SHP77 (cell line): Measurements from ENCODE around the gene FBXO39.
"Not testable (repeated sequence)": the region's sequence is repeated elsewhere in the genome, so short reads cannot be mapped to it uniquely, and the experiment has no call there.

Experiments used
- DNase-seq, 2 experiments: peaks; one replicate each; lab custom pipeline; 2025; lab: John Stamatoyannopoulos, UW

The FBXO39 gene

GRCh38 chr17:6789146-6789545, 13.1 kb downstream of the FBXO39 start:
- DNase-seq, result no peak

- DNase-seq, result no peak
Measured at GRCh38 chr17:6793748-6794493, 17.9 kb downstream of the FBXO39 start.

- DNase-seq, result no peak
Measured at GRCh38 chr17:6796017-6796886, 20.2 kb downstream of the FBXO39 start.

- no peak for DNase-seq
Measured at GRCh38 chr17:6796887-6797490, 21.0 kb downstream of the FBXO39 start.

- DNase-seq, result no peak
Measured at GRCh38 chr17:6797718-6798351, 21.8 kb downstream of the FBXO39 start.

GRCh38 chr17:6799738-6800137, 23.7 kb downstream of the FBXO39 start:
- DNase-seq, result no peak

GRCh38 chr17:6800422-6801027, 24.5 kb downstream of the FBXO39 start:
- no peak for DNase-seq

GRCh38 chr17:6811510-6811909, 35.5 kb downstream of the FBXO39 start:
- no peak for DNase-seq

- DNase-seq, result no peak
Measured at GRCh38 chr17:6812295-6812694, 36.3 kb downstream of the FBXO39 start.

GRCh38 chr17:6815775-6816174, 39.8 kb downstream of the FBXO39 start:
- DNase-seq, result no peak

- not testable (repeated sequence) for DNase-seq
Measured at GRCh38 chr17:6816368-6816767, 40.4 kb downstream of the FBXO39 start.

- DNase-seq, result no peak
Measured at GRCh38 chr17:6818938-6819337, 42.9 kb downstream of the FBXO39 start.

GRCh38 chr17:6823011-6823442, 47.0 kb downstream of the FBXO39 start:
- DNase-seq, result no peak

- DNase-seq, result no peak
Measured at GRCh38 chr17:6830383-6830986, 54.5 kb downstream of the FBXO39 start.

GRCh38 chr17:6831661-6832263, 55.7 kb downstream of the FBXO39 start, which contains the start of gene TEKT1:
TSS of gene TEKT1 (minus strand) at chr17:6831729. CDS start at chr17:6830376, 1,353 bp downstream.
- DNase-seq, result no peak
